ENCODE data around the gene ATP2C2. TPM values are rescaled to one million over a fixed set of nuclear protein-coding genes. Genes with fewer than 3 reads are reported as not detected.
A peak's percentile ranks its signal among the peaks of the same experiment; 100 is the strongest.

Gene ATP2C2
- total RNA-seq, 1 donor, result under 0.01 TPM

GRCh38 chr16:84463221-84463620 lies 94.9 kb downstream of the ATP2C2 start:
- DNase-seq (ENCODE audit: low read depth in 2 of 3, low spot score in 2 of 3), result no peak

DNA sequence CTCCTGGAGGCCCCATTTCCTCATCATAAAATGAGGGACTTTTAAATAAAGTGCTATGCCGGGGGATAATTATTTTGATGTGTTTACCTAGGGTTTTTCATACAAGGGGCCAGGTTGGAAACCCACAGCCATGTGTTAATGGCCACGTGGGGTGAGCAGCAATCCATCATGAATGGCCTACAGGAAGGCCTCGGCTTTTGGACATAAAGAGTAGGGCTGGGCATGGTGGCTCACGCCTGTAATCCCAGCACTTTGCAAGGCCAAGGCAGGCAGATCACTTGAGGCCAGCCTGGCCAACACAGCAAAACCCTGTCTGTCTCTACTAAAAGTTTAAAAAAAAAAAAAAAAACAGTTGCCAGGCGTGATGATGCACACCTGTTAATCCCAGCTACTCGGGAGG lies 95.8 kb downstream of the ATP2C2 start:
- DNase-seq (ENCODE audit: low read depth in 2 of 3, low spot score in 2 of 3), result no peak

DNA sequence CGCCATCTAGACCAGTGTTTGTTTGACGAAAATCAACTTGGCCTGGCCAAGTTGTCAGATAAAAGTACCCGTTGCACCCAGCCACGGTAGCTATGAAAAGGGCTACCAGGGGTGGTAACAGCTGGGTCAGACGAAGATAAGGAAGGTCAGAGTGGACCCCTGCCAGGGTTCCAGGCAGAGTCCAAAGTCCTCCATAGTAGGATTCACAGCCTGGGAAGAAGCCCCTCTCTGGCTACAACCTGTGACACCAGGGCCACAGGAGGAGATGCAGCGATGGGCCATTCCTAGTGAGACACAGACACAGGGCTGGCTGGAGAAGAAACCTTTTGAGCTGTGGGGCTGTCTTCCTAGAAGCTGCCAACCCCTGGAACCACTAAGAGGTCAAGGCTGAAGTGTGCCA lies 96.8 kb downstream of the ATP2C2 start:
- DNase-seq (ENCODE audit: low read depth in 2 of 3, low spot score in 2 of 3), result no peak

GRCh38 chr16:84466692-84467091 lies 98.4 kb downstream of the ATP2C2 start:
- DNase-seq (ENCODE audit: low read depth in 2 of 3, low spot score in 2 of 3), result no peak

DNA sequence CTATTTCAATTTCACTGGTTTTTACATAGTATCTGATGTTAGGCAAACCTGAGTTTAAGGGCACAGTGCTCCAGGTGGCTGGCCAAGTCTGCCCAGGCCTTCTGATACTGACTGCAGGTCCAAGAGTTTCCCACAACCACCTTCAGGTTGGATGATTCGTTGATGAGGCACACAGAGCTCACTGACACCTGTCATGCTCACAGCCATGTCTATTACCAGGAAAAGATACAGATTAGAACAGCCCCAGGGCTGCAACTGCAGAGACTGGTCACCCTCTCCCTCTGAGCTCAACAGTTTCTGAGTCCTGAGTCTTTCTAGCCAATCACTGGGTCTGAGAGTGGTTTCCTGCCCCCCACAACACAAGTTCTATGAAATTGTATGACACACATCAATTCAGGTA lies 98.9 kb downstream of the ATP2C2 start:
- DNase-seq (ENCODE audit: low read depth in 2 of 3, low spot score in 2 of 3), result no peak

DNA sequence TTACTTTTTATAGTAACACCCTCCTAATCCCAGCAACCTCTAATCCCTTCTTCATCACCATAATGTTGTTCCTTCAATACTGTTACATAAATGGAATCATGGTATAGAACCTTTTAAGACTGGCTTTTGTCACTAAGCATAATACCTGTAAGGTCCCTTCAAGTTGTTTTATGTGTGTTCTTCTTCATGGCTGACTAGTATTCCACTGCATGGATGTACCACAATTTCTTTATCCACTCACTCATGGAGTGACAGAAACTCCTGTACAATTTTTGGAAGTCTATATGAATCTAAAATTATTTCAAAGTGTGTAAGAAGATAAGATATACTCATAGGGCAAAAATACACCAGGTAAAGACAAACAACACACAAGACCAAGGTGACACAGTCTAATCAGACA lies 99.4 kb downstream of the ATP2C2 start:
- no peak for DNase-seq (ENCODE audit: low read depth in 2 of 3, low spot score in 2 of 3)

- DNase-seq (ENCODE audit: low read depth in 2 of 3, low spot score in 2 of 3), result no peak
Measured at GRCh38 chr16:84471316-84471715, 103.0 kb downstream of the ATP2C2 start.

- no peak for DNase-seq (ENCODE audit: low read depth in 2 of 3, low spot score in 2 of 3)
Measured at GRCh38 chr16:84471966-84472365, 103.6 kb downstream of the ATP2C2 start.

GRCh38 chr16:84475643-84476240 lies 107.4 kb downstream of the ATP2C2 start:
- DNase-seq (ENCODE audit: low read depth in 2 of 3, low spot score in 2 of 3), result no peak

DNA sequence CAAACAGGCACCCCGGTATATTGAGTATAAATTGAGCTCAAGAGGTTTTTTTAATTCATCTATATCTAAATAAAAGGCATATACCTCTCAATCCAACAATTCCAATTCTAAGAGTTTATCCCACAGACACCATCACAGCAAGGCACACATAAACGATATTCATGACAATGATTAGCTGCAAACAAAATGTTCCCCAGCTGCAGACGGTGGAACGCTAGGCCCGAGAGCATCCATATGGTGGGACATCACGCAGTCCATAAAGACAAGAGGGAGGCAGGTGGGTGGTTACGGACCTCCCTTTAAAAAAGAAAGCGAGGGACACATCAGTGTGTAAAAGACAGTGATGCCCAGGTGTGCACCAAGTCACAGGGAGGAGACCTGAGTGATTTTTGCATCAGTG lies 108.1 kb downstream of the ATP2C2 start:
- DNase-seq (ENCODE audit: low read depth in 2 of 3, low spot score in 2 of 3), result no peak

GRCh38 chr16:84477661-84478060 lies 109.3 kb downstream of the ATP2C2 start:
- no peak for DNase-seq (ENCODE audit: low read depth in 2 of 3, low spot score in 2 of 3)

DNA sequence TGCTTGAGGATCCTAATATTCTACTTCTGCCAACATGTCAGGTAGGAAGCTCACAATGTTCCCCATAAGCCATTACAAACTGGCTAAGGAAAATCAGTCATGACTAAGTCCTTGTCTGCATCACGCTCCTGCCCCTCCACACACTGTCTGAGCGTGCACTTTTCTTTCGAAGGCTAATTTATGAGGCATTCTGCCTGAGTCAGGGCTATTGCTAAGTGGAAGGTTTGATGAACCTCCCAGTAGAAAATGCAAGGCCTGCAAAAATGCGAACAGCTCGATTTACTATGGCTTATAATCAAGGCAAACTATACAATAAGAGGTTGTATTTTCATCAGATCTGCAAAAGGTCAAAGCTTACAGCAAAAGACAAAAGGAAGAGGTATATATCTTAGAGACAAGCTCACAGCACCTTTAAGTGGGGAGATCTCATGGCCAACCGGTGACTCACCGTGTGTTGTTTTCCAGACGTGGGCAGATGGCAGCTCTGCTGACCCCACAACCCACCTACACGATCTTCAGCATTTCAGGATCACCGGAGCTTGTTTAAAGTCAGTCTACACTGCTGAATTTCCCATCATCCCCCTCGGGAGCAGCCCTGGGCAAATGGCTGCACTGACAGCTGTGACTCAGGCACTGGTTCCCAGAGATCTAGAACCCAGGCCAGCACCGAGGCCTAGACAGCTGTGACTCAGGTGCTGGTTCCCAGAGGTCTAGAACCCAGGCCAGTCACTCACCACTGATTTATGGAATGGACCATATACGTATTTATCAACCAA lies 110.0 kb downstream of the ATP2C2 start:
- DNase-seq (ENCODE audit: low read depth in 2 of 3, low spot score in 2 of 3), result no peak

- no peak for DNase-seq (ENCODE audit: low read depth in 2 of 3, low spot score in 2 of 3)
Measured at GRCh38 chr16:84479716-84480450, 111.5 kb downstream of the ATP2C2 start.

- DNase-seq (ENCODE audit: low read depth in 2 of 3, low spot score in 2 of 3), result no peak
Measured at GRCh38 chr16:84481051-84481735, 112.9 kb downstream of the ATP2C2 start.

DNA sequence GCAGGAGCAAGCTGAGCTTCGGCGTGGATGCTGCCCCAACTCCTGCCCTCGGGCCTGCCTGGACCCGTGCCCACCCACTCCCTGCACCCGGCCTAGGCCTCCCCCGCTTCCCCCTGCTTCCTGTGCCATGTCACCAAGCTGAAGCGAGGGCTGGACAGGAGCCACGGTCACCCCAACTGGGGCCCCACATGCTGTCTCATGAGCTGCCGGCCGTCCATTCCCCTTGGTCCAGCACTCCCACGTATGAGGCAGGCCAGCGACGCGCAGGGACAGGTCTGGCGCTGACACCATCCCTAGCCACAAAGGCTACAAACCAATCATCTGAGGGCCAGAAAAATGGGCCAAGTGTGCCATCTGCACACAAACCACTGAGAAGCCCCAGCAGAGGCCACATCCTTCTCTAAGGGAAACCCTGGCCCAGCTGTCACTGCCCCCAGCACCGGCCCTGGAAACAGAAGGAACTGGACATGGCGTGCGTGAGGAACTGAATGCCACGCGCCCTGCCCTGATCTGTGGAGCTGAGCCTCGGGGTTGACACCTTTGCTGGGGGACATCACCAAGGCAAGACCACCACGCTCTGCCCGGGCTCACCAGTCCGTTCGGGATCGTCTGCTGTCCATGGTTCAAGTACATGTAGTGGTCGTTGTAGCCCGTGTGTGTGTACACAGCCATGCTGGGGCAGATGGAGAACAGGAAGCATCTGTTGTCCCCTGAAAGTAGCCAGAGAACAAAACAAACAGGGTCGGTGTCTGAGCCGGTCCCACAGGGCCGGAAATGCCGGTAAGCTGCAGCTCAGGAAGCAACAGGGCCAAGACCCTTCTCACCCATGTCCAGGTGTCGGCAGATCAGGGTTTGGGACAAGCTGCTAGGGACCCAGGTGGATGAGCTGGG lies 113.9 kb downstream of the ATP2C2 start:
- DNase-seq (ENCODE audit: low read depth in 2 of 3, low spot score in 2 of 3), result peak in 1 of 3 donors; percentile 57

- no peak for DNase-seq (ENCODE audit: low read depth in 2 of 3, low spot score in 2 of 3)
Measured at GRCh38 chr16:84482951-84483881, 114.9 kb downstream of the ATP2C2 start.

DNA sequence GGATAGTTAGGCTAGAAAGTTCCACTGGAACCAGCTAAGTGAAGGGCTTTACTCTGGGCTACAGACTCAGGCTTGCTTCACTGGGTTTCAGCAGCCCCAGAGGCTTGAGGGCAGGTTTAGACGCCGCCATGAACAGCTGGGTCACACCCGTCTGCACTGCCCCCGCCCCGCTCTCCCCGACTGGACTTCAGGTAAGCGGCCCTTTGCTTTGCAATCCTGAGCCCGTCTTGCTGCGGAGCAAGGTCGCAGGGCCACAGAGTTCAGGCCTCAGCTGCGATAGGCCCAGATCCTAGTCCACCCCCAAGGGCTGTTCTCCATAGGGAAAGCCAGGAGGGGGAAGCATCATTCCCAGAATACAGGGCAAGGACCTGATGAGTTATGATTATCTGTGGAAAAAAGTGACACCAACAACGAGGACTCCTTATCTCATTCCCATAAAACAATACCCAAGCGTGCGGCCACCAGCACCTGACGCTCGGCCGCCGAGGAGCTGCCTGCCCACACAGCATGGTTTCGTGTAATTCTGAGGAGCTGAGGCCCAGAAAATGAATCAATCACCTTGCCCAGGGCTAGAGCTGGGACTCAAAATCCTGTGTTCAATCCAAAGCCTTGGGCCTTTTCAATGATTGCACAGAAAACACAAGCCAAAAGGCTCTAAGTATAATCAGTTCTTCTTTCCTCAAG lies 115.7 kb downstream of the ATP2C2 start:
- no peak for DNase-seq (ENCODE audit: low read depth in 2 of 3, low spot score in 2 of 3)

DNA sequence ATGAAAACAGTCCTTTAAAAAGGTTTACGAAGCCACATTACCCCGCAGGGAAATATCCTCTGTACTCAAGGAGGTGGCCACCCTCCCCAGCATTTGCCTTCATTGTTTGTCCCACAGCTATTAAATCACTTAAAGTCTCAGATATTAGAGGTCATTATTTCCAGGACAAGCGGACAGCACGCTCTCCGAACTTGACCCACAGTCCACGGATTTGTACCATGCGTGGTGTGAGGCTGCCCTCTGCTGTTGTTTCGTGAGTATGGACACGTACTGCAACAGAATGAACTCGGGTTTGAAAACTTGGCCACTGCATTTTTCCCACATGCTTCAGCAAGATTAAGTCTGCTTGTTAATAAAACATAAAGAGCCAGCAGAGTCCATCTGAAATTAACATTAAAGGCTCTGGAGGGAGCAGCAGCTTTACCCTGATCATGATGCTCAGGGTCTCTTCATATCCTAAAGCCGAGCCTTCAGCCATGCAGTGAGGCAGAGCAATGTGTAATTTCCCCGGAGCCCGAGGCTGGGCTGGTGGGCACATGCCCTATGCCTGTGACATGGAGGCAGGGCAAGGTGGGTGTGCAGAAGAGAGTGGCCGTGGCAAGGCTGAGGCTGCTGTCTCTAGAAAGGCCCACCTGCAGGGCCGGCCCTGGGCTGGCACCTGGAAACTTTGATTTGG lies 116.4 kb downstream of the ATP2C2 start:
- DNase-seq (ENCODE audit: low read depth in 2 of 3, low spot score in 2 of 3), result peak in 1 of 3 donors; percentile 24

Measured in hematopoietic multipotent progenitor cell (in vitro differentiated cells).